ENCODE data around the gene SCYGR7. TPM values are rescaled to one million over a fixed set of nuclear protein-coding genes. Genes with fewer than 3 reads are reported as not detected.
"Not testable (repeated sequence)": the region's sequence is repeated elsewhere in the genome, so short reads cannot be mapped to it uniquely, and the experiment has no call there.

SCYGR7 gene
- total RNA-seq, 1 donor from 2014 or later: not detected

DNA sequence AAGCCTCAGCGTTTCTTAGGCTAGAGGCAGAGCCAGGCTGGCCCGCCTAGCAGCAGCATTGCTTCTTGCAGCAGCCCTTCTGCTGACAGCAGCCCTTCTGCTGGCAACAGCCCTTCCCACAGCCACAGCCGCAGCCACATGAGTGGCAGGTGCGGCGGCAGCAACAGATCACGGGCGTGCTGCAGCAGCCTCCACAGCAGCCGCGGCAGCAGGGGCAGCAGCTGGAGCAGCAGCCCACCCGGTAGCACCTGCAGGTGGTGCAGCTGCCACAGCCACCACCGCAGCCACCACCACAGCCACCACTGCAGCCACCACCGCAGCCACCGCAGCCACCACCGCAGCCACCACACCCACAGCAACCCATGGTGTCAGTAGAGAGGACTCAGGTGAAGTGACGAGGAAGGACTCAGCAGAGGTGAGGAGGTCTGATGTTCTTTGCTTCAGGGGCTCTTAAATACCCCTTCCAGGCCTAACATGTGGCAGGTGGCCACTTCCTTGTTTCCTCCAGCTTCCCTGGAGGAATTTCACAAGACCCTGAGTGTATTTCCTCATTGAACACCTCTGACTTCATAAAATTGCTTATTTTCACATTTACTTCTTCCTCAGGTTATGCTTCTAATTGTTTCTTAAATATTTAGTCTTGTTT, 3.6 kb upstream of the SCYGR7 start, which contains the start of gene SCYGR6:
Gene SCYGR6, minus strand, starts transcription at position 364 of the 646 bp plus-strand sequence. Its CDS starts 0 bp downstream, at position 364.
- H3K9me3 Mint-ChIP-seq (ENCODE audit: unreplicated experiment): no peaks in the 10 kb centered on the region
- H3K36me3 Mint-ChIP-seq (ENCODE audit: low read depth, unreplicated experiment): no peaks in the 10 kb centered on the region
- H3K4me3 Mint-ChIP-seq (ENCODE audit: unreplicated experiment): no peak within 1 kb of the TSS
- no peak within 1 kb of the TSS for H3K27ac Mint-ChIP-seq (ENCODE audit: unreplicated experiment)
- TF ChIP-seq CTCF (IDR thresholded peaks at IDR 0.05; ENCODE audit: unreplicated experiment): no peak
- peaks cover 2% of the 10 kb centered on the region for H3K27me3 Mint-ChIP-seq (ENCODE audit: unreplicated experiment)
- H3K4me1 Mint-ChIP-seq (ENCODE audit: unreplicated experiment): no peaks in the 10 kb centered on the region
- DNase-seq (ENCODE audit: low spot score): no peak

DNA sequence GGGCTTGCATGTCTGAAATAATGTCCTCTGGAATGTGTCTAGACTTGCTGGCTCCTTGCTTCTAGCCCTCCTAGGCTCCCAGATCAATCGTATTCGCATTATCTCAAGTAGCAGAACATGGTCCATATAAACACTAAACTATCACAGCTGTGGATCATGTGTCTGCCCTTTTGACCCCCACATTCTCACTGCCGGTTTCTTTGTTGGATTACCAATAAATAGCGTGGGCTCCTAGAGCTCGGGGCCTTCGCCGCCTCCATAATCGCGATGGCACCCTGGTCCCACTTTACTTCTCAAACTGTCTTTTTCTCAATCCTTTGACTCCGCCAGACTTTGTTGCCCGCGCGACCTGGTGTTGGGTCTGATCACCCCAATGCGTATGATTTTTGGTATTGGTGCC, 11.2 kb downstream of the SCYGR7 start:
- H3K27me3 Mint-ChIP-seq (ENCODE audit: unreplicated experiment): peaks cover 1% of the 10 kb centered on the region
- H3K4me1 Mint-ChIP-seq (ENCODE audit: unreplicated experiment): no peaks in the 10 kb centered on the region
- no peak overlapping the region for H3K27ac Mint-ChIP-seq (ENCODE audit: unreplicated experiment)
- H3K4me3 Mint-ChIP-seq (ENCODE audit: unreplicated experiment): no peak overlapping the region
- TF ChIP-seq CTCF (IDR thresholded peaks at IDR 0.05; ENCODE audit: unreplicated experiment): no peak
- no peak for DNase-seq (ENCODE audit: low spot score)
- no peaks in the 10 kb centered on the region for H3K9me3 Mint-ChIP-seq (ENCODE audit: unreplicated experiment)
- no peaks in the 10 kb centered on the region for H3K36me3 Mint-ChIP-seq (ENCODE audit: low read depth, unreplicated experiment)

GRCh38 chr2:227740705-227741104, 12.6 kb downstream of the SCYGR7 start:
- TF ChIP-seq CTCF (IDR thresholded peaks at IDR 0.05; ENCODE audit: unreplicated experiment): peak; percentile 29
- H3K27ac Mint-ChIP-seq (ENCODE audit: unreplicated experiment); H3K9me3 Mint-ChIP-seq (ENCODE audit: unreplicated experiment); H3K36me3 Mint-ChIP-seq (ENCODE audit: low read depth, unreplicated experiment); H3K4me3 Mint-ChIP-seq (ENCODE audit: unreplicated experiment); H3K4me1 Mint-ChIP-seq (ENCODE audit: unreplicated experiment); H3K27me3 Mint-ChIP-seq (ENCODE audit: unreplicated experiment): not testable (repeated sequence)
- peak; percentile 40 for DNase-seq (ENCODE audit: low spot score)

DNA sequence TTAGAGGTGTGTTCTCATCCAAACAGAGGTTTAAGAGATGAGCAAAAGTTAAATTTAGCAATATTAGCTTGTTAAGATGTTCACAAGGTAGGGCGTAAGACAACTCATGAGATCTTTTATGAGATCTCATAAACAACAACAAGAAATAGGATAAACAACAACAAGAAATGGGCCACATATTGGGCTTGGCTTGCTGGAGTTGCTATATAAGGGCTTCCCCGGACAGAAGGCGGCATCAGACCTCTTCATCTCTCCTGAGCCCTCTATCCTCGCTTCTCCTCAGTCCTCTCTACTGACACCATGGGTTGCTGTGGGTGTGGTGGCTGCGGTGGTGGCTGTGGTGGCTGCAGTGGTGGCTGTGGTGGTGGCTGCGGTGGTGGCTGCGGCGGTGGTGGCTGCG, 17.5 kb downstream of the SCYGR7 start, which contains the start of gene SCYGR8:
Gene SCYGR8, plus strand, starts transcription at position 301 of the 400 bp plus-strand sequence. Its CDS starts 0 bp downstream, at position 301.
- H3K4me1 Mint-ChIP-seq (ENCODE audit: unreplicated experiment): peaks cover 4% of the 10 kb centered on the region
- H3K36me3 Mint-ChIP-seq (ENCODE audit: low read depth, unreplicated experiment): no peaks in the 10 kb centered on the region
- H3K27me3 Mint-ChIP-seq (ENCODE audit: unreplicated experiment): peaks cover 1% of the 10 kb centered on the region
- no peaks in the 10 kb centered on the region for H3K9me3 Mint-ChIP-seq (ENCODE audit: unreplicated experiment)
- DNase-seq (ENCODE audit: low spot score): no peak
- H3K4me3 Mint-ChIP-seq (ENCODE audit: unreplicated experiment): no peak within 1 kb of the TSS
- H3K27ac Mint-ChIP-seq (ENCODE audit: unreplicated experiment): no peak within 1 kb of the TSS
- TF ChIP-seq CTCF (IDR thresholded peaks at IDR 0.05; ENCODE audit: unreplicated experiment): no peak

- Mint-ChIP-seq H3K4me1 (ENCODE audit: unreplicated experiment) (peaks cover 4% of the 10 kb centered on the region), H3K27ac (ENCODE audit: unreplicated experiment) (no peak overlapping the region), H3K4me3 (ENCODE audit: unreplicated experiment) (no peak overlapping the region), H3K36me3 (ENCODE audit: low read depth, unreplicated experiment) (no peaks in the 10 kb centered on the region), H3K9me3 (ENCODE audit: unreplicated experiment) (no peaks in the 10 kb centered on the region), H3K27me3 (ENCODE audit: unreplicated experiment) (peaks cover 1% of the 10 kb centered on the region)
- peak; percentile 64 for TF ChIP-seq CTCF (IDR thresholded peaks at IDR 0.05; ENCODE audit: unreplicated experiment)
- DNase-seq (ENCODE audit: low spot score): peak; percentile 36
Measured at GRCh38 chr2:227748079-227748478, 19.9 kb downstream of the SCYGR7 start.

GRCh38 chr2:227756261-227756660, 28.1 kb downstream of the SCYGR7 start:
- not testable (repeated sequence) for DNase-seq (ENCODE audit: low spot score); H3K27ac Mint-ChIP-seq (ENCODE audit: unreplicated experiment); H3K9me3 Mint-ChIP-seq (ENCODE audit: unreplicated experiment); H3K36me3 Mint-ChIP-seq (ENCODE audit: low read depth, unreplicated experiment); H3K27me3 Mint-ChIP-seq (ENCODE audit: unreplicated experiment); H3K4me3 Mint-ChIP-seq (ENCODE audit: unreplicated experiment)
- peaks cover 12% of the 10 kb centered on the region for H3K4me1 Mint-ChIP-seq (ENCODE audit: unreplicated experiment)

All from endothelial cell (in vitro differentiated cells).